HepG2 (cell line): ENCODE results near the gene RGS7. TPM values are rescaled to one million over a fixed set of nuclear protein-coding genes. Genes with fewer than 3 reads are reported as not detected.

Source experiments
- ATAC-seq: fragments of 200-7000 bp; cut with Tn5 transposase; 3 replicates; pipeline ENCODE4 v1.9.1; 2020; ENCODE audit warnings: mild to moderate bottlenecking, moderate library complexity
- BruUV-seq: library from RNA; stranded (reverse); fragments of 400-500 nt; replicated peaks from 2 replicates; lab custom pipeline; 2021; lab: Mats Ljungman, UMichigan
- CTCF ChIA-PET: fragments of 300-600 bp; formaldehyde crosslinking; extraction: SDS; loops from one replicate; lab custom pipeline; 2021; ENCODE audit warnings: low total read pairs, inconsistent platforms, low intra/inter-chr PET ratio; lab: Yijun Ruan, JAX
- POLR2A ChIA-PET: fragments of 350-600 bp; sonication (Branson Sonifier 250); formaldehyde crosslinking; loops from one replicate; lab custom pipeline; 2020; ENCODE audit warnings: antibody characterized with exemption, inconsistent platforms; lab: Yijun Ruan, JAX
- DNase-seq: peaks from one replicate; pipeline ENCODE4 v3.0.0-alpha.2; 2015; ENCODE audit warnings: low spot score
- FAIRE-seq: peaks from 3 replicates; lab custom pipeline; 2011; peaks lifted over from hg19 to GRCh38; lab: Jason Lieb, UNC
- H2AFZ ChIP-seq: one replicate; pipeline ENCODE4 v1.6.1; 2011; ENCODE audit warnings: low read length, inconsistent platforms
- H3K27ac ChIP-seq: fragments of 300-600 bp; 3 replicates; pipeline ENCODE4 v1.8.0; 2011; ENCODE audit warnings: mixed run types, mild to moderate bottlenecking, mixed read lengths, low read length, inconsistent platforms; ENCODE audit not compliant: insufficient read depth; ENCODE audit errors: extremely low read length
- H3K27me3 ChIP-seq, 2 experiments: fragments of 200-600 bp in 1 of 2; 2 replicates in 1 of 2; 3 replicates in 1 of 2; pipeline versions ENCODE4 v1.6.0 to v1.8.0; 2011; ENCODE audit warnings: low read length in 2 of 2, mild to moderate bottlenecking in 2 of 2, moderate library complexity in 2 of 2, inconsistent platforms in 1 of 2; ENCODE audit not compliant: insufficient read depth in 2 of 2, control insufficient read depth in 1 of 2
- H3K36me3 ChIP-seq, 2 experiments: fragments of 200-600 bp in 1 of 2; replicated peaks in 1 of 2; 2 replicates in 1 of 2; 3 replicates in 1 of 2; pipeline versions ENCODE4 v1.5.1 to v1.8.0; 2011; ENCODE audit warnings: low read length in 2 of 2, inconsistent platforms in 1 of 2; ENCODE audit not compliant: insufficient read depth in 2 of 2, control insufficient read depth in 1 of 2
- H3K4me1 ChIP-seq: 2 replicates; pipeline ENCODE4 v1.5.1; 2012; ENCODE audit warnings: low read length, inconsistent platforms; ENCODE audit not compliant: insufficient read depth
- H3K4me2 ChIP-seq: 2 replicates; pipeline ENCODE4 v1.6.0; 2011; ENCODE audit warnings: low read depth, low read length, inconsistent platforms
- H3K4me3 ChIP-seq, 3 experiments: fragments of 200-600 bp in 1 of 3; sonication (generic), shearing (Covaris generic) in 1 of 3; replicated peaks in 1 of 3; 2 replicates each; pipeline ENCODE4 v1.5.1; 2011 to 2016; ENCODE audit warnings: low read length in 3 of 3, inconsistent platforms in 2 of 3, low read depth in 2 of 3, mild to moderate bottlenecking in 2 of 3, control low read depth in 1 of 3, mixed read lengths in 1 of 3; ENCODE audit not compliant: insufficient read depth in 1 of 3
- H3K79me2 ChIP-seq: one replicate; pipeline ENCODE4 v1.6.1; 2011; ENCODE audit warnings: low read length, inconsistent platforms; ENCODE audit not compliant: insufficient read depth
- H3K9ac ChIP-seq: 2 replicates; pipeline ENCODE4 v1.6.0; 2011; ENCODE audit warnings: mild to moderate bottlenecking, low read depth, low read length, inconsistent platforms; ENCODE audit not compliant: insufficient read depth
- H3K9me3 ChIP-seq: 2 replicates; pipeline ENCODE4 v1.5.1; 2012; ENCODE audit warnings: mild to moderate bottlenecking, low read length
- H4K20me1 ChIP-seq: 2 replicates; pipeline ENCODE4 v1.6.0; 2011; ENCODE audit warnings: inconsistent platforms, mild to moderate bottlenecking, low read length, moderate library complexity; ENCODE audit not compliant: insufficient read depth
- ATF1 ChIP-seq: IDR thresholded peaks from 2 replicates; pipeline ENCODE4 v1.6.1; 2016; ENCODE audit warnings: mild to moderate bottlenecking, control low read depth
- BRF2 ChIP-seq: sonication (generic); formaldehyde crosslinking; IDR thresholded peaks from 2 replicates; pipeline ENCODE4 v1.8.1; 2022; ENCODE audit warnings: mild to moderate bottlenecking, missing genetic modification reagents
- ELF1 ChIP-seq: sonication (generic); formaldehyde crosslinking; IDR thresholded peaks from 2 replicates; pipeline ENCODE4 v1.4.0; 2020; ENCODE audit warnings: missing genetic modification reagents
- HOXA5 ChIP-seq: sonication (generic); formaldehyde crosslinking; IDR thresholded peaks from 2 replicates; pipeline ENCODE4 v1.4.0; 2020; ENCODE audit warnings: missing genetic modification reagents
- KDM1A ChIP-seq: IDR thresholded peaks from 2 replicates; pipeline ENCODE4 v1.6.1; 2016; ENCODE audit warnings: missing compliant biosample characterization
- NCOA5 ChIP-seq: sonication (generic); formaldehyde crosslinking; IDR thresholded peaks from 2 replicates; pipeline ENCODE4 v1.4.0; 2020; ENCODE audit warnings: missing genetic modification reagents
- POGZ ChIP-seq: sonication (generic); formaldehyde crosslinking; IDR thresholded peaks from 2 replicates; pipeline ENCODE4 v1.4.0; 2020; ENCODE audit warnings: mild to moderate bottlenecking, missing genetic modification reagents
- REL ChIP-seq: sonication (generic); formaldehyde crosslinking; conservative IDR thresholded peaks from 2 replicates; pipeline ENCODE4 v1.8.0; 2022; ENCODE audit warnings: mild to moderate bottlenecking, missing genetic modification reagents, moderate library complexity
- RFXANK ChIP-seq: IDR thresholded peaks from 2 replicates; pipeline ENCODE4 v1.6.1; 2016
- SCMH1 ChIP-seq: sonication (generic); formaldehyde crosslinking; IDR thresholded peaks from 2 replicates; pipeline ENCODE4 v1.9.0; 2021; ENCODE audit warnings: missing genetic modification reagents, mild to moderate bottlenecking, borderline replicate concordance
- ZHX1 ChIP-seq: sonication (generic); formaldehyde crosslinking; IDR thresholded peaks from 2 replicates; pipeline ENCODE4 v1.8.1; 2022; ENCODE audit warnings: low read depth, mild to moderate bottlenecking, missing genetic modification reagents
- ZKSCAN1 ChIP-seq: fragments of 150-350 bp; IDR thresholded peaks from 2 replicates; pipeline ENCODE4 v1.6.1; 2014; ENCODE audit warnings: low read length
- ZNF263 ChIP-seq: sonication (generic); formaldehyde crosslinking; IDR thresholded peaks from 2 replicates; pipeline ENCODE4 v1.4.0; 2020; ENCODE audit warnings: missing genetic modification reagents
- ZNF335 ChIP-seq: sonication (generic); formaldehyde crosslinking; IDR thresholded peaks from 2 replicates; pipeline ENCODE4 v1.4.0; 2020; ENCODE audit warnings: missing genetic modification reagents
- ZNF484 ChIP-seq: sonication (generic); formaldehyde crosslinking; IDR thresholded peaks from 2 replicates; pipeline ENCODE4 v1.5.1; 2020; ENCODE audit warnings: mild to moderate bottlenecking, low read depth, missing genetic modification reagents, borderline replicate concordance
- ZSCAN20 ChIP-seq: sonication (generic); formaldehyde crosslinking; IDR thresholded peaks from 2 replicates; pipeline ENCODE4 v1.4.0; 2020; ENCODE audit warnings: missing genetic modification reagents, mild to moderate bottlenecking, borderline replicate concordance
- in situ Hi-C: cut with HindIII; loops from 2 replicates; pipeline ENCODE4 v1.10.0; 2017; ENCODE audit warnings: low pct_unique_long_range_greater_than_20kb; ENCODE audit not compliant: extremely low pct_ligation_motif_present
- intact Hi-C: fragments of 100-400 bp; cut with micrococcal nuclease; formaldehyde crosslinking; loops from one replicate; pipeline ENCODE4 v1.10.0; 2022; ENCODE audit not compliant: unreplicated experiment
- polyA plus RNA-seq, 8 experiments: library from polyadenylated mRNA; depleted of rRNA in 3 of 8; stranded (reverse) in 7 of 8; unstranded in 1 of 8; fragments of >200 nt; fragmentation: Illumina TruSeq in 4 of 8; extraction: Trizol in 4 of 8; gene quantifications; 2 replicates each; pipeline versions ENCODE4 v1.2.1 to v1.2.3, GENCODE V29; 2011 to 2016; ENCODE audit warnings: low read depth in 4 of 8, missing spikeins in 1 of 8, mixed read lengths in 1 of 8; ENCODE audit not compliant: insufficient read depth in 1 of 8
- total RNA-seq, 5 experiments: library from RNA; depleted of rRNA; stranded (reverse); fragments of >200 nt; fragmentation: Illumina TruSeq; extraction: Trizol; gene quantifications; 2 replicates each; pipeline ENCODE4 v1.2.3, GENCODE V29; 2016; ENCODE audit warnings: low read depth in 1 of 5
- TF ChIP-seq, protein P1 (sequence below): sonication (generic); formaldehyde crosslinking; IDR thresholded peaks from 2 replicates; pipeline ENCODE4 v1.5.1; 2020; ENCODE audit warnings: missing genetic modification reagents, mild to moderate bottlenecking, borderline replicate concordance

RGS7 gene
- total and polyA plus RNA-seq, 2 of the 13 experiments (the other 11 are each of a cell fraction or from before 2014, with no cell fraction given): not detected

GRCh38 chr1:240766831-240767230 is 590.2 kb downstream of the RGS7 start:
- BruUV-seq: no TSS peak
- DNase-seq: no peak
- ATAC-seq: no peak
- no peak for TF ChIP-seq ZSCAN20 (CRISPR knock-in tag)
- TF ChIP-seq ELF1 (CRISPR knock-in tag): no peak
- no peak for TF ChIP-seq RFXANK (CRISPR knock-in tag)
- TF ChIP-seq ZNF335 (CRISPR knock-in tag): no peak
- no peak for TF ChIP-seq ZHX1 (CRISPR knock-in tag)
- TF ChIP-seq POGZ (CRISPR knock-in tag): no peak
- TF ChIP-seq, protein P1, sequence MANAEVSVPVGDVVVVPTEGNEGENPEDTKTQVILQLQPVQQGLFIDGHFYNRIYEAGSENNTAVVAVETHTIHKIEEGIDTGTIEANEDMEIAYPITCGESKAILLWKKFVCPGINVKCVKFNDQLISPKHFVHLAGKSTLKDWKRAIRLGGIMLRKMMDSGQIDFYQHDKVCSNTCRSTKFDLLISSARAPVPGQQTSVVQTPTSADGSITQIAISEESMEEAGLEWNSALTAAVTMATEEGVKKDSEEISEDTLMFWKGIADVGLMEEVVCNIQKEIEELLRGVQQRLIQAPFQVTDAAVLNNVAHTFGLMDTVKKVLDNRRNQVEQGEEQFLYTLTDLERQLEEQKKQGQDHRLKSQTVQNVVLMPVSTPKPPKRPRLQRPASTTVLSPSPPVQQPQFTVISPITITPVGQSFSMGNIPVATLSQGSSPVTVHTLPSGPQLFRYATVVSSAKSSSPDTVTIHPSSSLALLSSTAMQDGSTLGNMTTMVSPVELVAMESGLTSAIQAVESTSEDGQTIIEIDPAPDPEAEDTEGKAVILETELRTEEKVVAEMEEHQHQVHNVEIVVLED (CRISPR knock-in tag): no peak
- no peak for TF ChIP-seq ZNF484 (CRISPR knock-in tag)
- TF ChIP-seq ZKSCAN1: no peak
- no peak for TF ChIP-seq HOXA5 (CRISPR knock-in tag)
- TF ChIP-seq REL: no peak
- TF ChIP-seq KDM1A (CRISPR knock-in tag): no peak
- TF ChIP-seq ATF1 (CRISPR knock-in tag): no peak
- no peak for TF ChIP-seq NCOA5
- no peak for TF ChIP-seq BRF2 (CRISPR knock-in tag)
- TF ChIP-seq ZNF263: no peak
- no peak for TF ChIP-seq SCMH1

More at GRCh38 chr1:240766831-240767230, 590.2 kb downstream of the RGS7 start:
- no peak overlapping the region for H2AFZ ChIP-seq
- no peaks in the 10 kb centered on the region for H3K27me3 ChIP-seq
- no peak overlapping the region for H3K4me2 ChIP-seq
- in situ Hi-C loops (no loop called here), intact Hi-C loops (no loop called here)
- no peaks in the 10 kb centered on the region for H3K79me2 ChIP-seq
- no peaks in the 10 kb centered on the region for H3K4me1 ChIP-seq
- FAIRE-seq: no peak
- CTCF ChIA-PET: no interaction called here
- no peaks in the 10 kb centered on the region for H3K36me3 ChIP-seq
- H3K9ac ChIP-seq: no peak overlapping the region
- no peaks in the 10 kb centered on the region for H4K20me1 ChIP-seq
- no peak overlapping the region for H3K4me3 ChIP-seq
- POLR2A ChIA-PET: no interaction called here
- no peaks in the 10 kb centered on the region for H3K9me3 ChIP-seq
- no peak overlapping the region for H3K27ac ChIP-seq
